SK-N-SH (cell line): Measurements from ENCODE around the gene EEFSEC.

ENCODE experiments used
- MAX ChIP-seq: IDR thresholded peaks from 2 replicates; pipeline ENCODE4 v1.4.0; 2012; ENCODE audit warnings: low read depth
- RXRA ChIP-seq: IDR thresholded peaks from 2 replicates; pipeline ENCODE4 v1.4.0; 2012; ENCODE audit warnings: low read depth, mild to moderate bottlenecking, borderline replicate concordance

- TF ChIP-seq MAX, result no peak
- TF ChIP-seq RXRA, result no peak
Observed at GRCh38 chr3:128243602-128244504, 90.6 kb downstream of the EEFSEC start.
